ENCODE measurements around the gene SLC8A1. TPM values are rescaled to one million over a fixed set of nuclear protein-coding genes. Genes with fewer than 3 reads are reported as not detected.

SLC8A1 gene
- total RNA-seq, 1 donor from 2014 or later: 5.6 TPM

DNA sequence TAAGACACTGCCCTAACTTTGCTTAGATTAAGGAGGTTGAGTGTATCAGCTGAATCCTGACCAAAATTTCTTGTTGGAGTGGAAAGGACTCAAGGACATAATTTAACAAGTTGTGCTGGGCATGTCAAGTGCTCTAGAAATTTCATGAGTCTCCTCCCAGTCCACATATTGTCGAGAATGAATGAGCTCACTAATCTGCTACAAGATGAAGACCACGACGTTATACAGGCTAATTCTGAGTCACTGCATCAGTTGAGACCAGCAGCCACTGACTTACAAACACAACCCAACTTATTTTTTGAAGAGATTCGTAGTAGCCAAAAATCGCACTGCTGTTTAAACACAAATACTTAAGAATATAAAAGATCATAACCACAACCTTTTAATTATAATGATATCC, 28.7 kb upstream of the SLC8A1 start:
- peaks cover 0 to 4% of the 10 kb centered on the region in 2 donors for H3K9me3 ChIP-seq
- H3K4me1 ChIP-seq: no peaks in the 10 kb centered on the region
- H3K27ac ChIP-seq: no peak overlapping the region
- H3K4me3 ChIP-seq: no peak overlapping the region
- DNase-seq (ENCODE audit: low spot score in 2 of 2): no peak
- TF ChIP-seq, protein P1, sequence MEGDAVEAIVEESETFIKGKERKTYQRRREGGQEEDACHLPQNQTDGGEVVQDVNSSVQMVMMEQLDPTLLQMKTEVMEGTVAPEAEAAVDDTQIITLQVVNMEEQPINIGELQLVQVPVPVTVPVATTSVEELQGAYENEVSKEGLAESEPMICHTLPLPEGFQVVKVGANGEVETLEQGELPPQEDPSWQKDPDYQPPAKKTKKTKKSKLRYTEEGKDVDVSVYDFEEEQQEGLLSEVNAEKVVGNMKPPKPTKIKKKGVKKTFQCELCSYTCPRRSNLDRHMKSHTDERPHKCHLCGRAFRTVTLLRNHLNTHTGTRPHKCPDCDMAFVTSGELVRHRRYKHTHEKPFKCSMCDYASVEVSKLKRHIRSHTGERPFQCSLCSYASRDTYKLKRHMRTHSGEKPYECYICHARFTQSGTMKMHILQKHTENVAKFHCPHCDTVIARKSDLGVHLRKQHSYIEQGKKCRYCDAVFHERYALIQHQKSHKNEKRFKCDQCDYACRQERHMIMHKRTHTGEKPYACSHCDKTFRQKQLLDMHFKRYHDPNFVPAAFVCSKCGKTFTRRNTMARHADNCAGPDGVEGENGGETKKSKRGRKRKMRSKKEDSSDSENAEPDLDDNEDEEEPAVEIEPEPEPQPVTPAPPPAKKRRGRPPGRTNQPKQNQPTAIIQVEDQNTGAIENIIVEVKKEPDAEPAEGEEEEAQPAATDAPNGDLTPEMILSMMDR (IDR thresholded peaks at IDR 0.05): no peak
- H3K27me3 ChIP-seq: no peaks in the 10 kb centered on the region
- intact Hi-C loops (cut with DNase I): no loop called here
- H3K36me3 ChIP-seq: no peaks in the 10 kb centered on the region

DNA sequence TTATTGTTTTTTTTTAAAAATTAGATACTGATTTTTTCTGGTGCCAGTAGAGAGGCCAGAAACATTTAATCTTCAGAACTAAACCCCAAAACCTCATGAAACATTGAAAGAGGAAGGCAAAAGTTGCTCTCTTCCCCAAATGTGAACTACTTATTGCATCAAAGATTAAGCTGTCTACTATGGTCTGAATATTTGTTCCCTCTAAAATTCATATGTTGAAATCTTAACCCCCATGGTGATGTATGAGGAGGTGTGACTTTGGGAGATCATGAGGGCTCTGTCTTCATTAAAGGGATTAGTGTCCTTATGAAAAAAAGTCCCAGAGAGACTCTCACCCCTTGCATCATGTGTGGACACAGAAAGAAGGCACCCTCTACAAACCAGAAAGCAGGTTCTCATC, 28.2 kb upstream of the SLC8A1 start:
- Histone ChIP-seq H3K4me3 (no peak overlapping the region), H3K36me3 (no peaks in the 10 kb centered on the region), H3K4me1 (no peaks in the 10 kb centered on the region), H3K27ac (no peak overlapping the region), H3K9me3 (peaks cover 0 to 4% of the 10 kb centered on the region in 2 donors), H3K27me3 (no peaks in the 10 kb centered on the region)
- TF ChIP-seq, protein P1 (IDR thresholded peaks at IDR 0.05): no peak
- DNase-seq (ENCODE audit: low spot score in 2 of 2): no peak
- intact Hi-C loops (cut with DNase I): no loop called here

DNA sequence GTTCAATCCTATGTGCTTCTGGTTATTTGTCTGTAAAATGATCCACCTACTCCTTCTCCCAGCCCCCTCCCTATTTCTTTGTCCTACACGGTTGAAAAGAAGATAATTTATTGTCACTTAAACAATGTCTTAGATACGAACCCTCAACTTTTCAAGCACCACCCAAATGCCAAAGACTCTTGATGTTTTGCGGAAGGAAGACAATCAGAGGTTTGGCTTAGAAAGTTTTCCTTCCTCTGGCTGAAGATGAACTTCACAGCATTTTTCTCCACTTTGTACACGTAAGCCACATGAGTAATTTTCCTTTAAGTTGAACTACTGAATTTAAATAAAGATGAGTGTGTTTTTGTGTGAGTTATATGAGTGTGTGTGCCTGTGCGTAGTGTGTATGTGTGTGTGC, 25.5 kb upstream of the SLC8A1 start:
- DNase-seq (ENCODE audit: low spot score in 2 of 2): no peak
- H3K27me3 ChIP-seq: no peaks in the 10 kb centered on the region
- H3K4me1 ChIP-seq: no peaks in the 10 kb centered on the region
- intact Hi-C loops (cut with DNase I): no loop called here
- TF ChIP-seq, protein P1 (IDR thresholded peaks at IDR 0.05): no peak
- H3K4me3 ChIP-seq: no peak overlapping the region
- no peaks in the 10 kb centered on the region for H3K9me3 ChIP-seq
- no peak overlapping the region for H3K27ac ChIP-seq
- no peaks in the 10 kb centered on the region for H3K36me3 ChIP-seq

DNA sequence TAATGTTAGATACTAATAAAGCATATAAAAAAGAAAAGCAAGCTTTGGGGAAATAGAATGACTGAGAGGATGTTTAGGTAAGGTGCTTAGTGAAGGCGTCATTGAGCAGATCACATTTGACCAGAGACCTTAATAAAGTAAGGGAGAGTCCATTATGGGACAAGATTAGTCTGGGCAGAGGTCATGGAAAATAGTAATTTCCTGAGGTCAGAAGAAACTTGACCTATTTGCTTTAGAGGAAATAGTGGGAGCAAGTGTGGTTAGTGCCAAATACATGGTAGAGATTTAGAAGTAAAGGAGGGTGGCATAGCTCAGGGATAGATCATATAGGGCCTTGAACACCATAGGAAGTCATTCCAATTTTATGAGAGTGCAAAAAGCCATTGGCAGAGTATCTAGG, 24.5 kb upstream of the SLC8A1 start:
- no peaks in the 10 kb centered on the region for H3K9me3 ChIP-seq
- no peaks in the 10 kb centered on the region for H3K4me1 ChIP-seq
- no peak overlapping the region for H3K27ac ChIP-seq
- DNase-seq (ENCODE audit: low spot score in 2 of 2): no peak
- TF ChIP-seq, protein P1 (IDR thresholded peaks at IDR 0.05): no peak
- intact Hi-C loops (cut with DNase I): no loop called here
- no peaks in the 10 kb centered on the region for H3K27me3 ChIP-seq
- H3K36me3 ChIP-seq: no peaks in the 10 kb centered on the region
- no peak overlapping the region for H3K4me3 ChIP-seq

DNA sequence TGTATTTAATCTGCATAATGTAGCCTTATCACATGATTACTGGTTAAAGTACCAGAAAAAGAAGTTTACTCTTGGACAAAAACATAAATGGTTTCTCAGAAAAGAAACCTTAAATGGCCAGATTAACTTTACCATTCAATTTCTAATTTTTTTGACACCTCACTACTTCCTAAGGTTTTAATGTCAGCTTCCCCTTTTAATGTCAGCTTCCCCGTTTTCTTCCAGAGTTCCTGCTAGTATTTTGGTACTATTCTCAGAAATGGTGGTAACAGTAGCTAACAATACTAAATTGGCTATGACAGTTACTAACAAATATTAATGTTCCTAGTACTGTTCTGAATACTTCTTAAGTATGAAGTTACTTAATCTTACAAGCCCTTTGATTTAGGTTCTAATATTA, 22.4 kb upstream of the SLC8A1 start:
- H3K27ac ChIP-seq: no peak overlapping the region
- H3K4me3 ChIP-seq: no peak overlapping the region
- DNase-seq (ENCODE audit: low spot score in 2 of 2): no peak
- H3K9me3 ChIP-seq: no peaks in the 10 kb centered on the region
- intact Hi-C loops (cut with DNase I): no loop called here
- no peaks in the 10 kb centered on the region for H3K36me3 ChIP-seq
- TF ChIP-seq, protein P1 (IDR thresholded peaks at IDR 0.05): no peak
- H3K4me1 ChIP-seq: no peaks in the 10 kb centered on the region
- H3K27me3 ChIP-seq: no peaks in the 10 kb centered on the region

DNA sequence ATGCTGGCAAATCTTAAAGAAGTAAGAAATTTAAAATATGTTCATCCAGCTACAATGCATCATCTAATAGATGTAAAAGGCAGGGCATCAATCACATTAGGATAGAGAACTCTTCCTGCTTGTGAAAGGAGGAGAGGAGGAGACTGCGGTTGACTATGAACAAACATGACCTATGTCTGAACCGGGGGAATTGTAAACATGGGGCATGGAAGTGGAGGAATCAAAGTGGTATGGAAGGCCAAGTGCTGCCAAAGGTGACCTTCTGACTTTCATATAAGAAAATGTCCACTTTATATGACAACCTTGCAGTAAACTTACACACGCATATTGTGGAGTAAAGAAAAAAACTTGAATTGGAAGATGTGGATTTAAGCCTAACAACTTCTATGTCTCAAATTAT, 20.0 kb upstream of the SLC8A1 start:
- no peaks in the 10 kb centered on the region for H3K4me1 ChIP-seq
- no peaks in the 10 kb centered on the region for H3K36me3 ChIP-seq
- DNase-seq (ENCODE audit: low spot score in 2 of 2): no peak
- no peak overlapping the region for H3K4me3 ChIP-seq
- intact Hi-C loops (cut with DNase I): no loop called here
- no peak overlapping the region for H3K27ac ChIP-seq
- H3K27me3 ChIP-seq: no peaks in the 10 kb centered on the region
- H3K9me3 ChIP-seq: no peaks in the 10 kb centered on the region
- TF ChIP-seq, protein P1 (IDR thresholded peaks at IDR 0.05): no peak
